HG03175 (cell line): ENCODE results near the gene PECR.

Experiments
- ATAC-seq: cut with Tn5 transposase; IDR thresholded peaks from one replicate; pipeline ENCODE4 v1.9.1; 2021; ENCODE audit warnings: mild to moderate bottlenecking, moderate library complexity; ENCODE audit not compliant: unreplicated experiment

PECR gene

GRCh38 chr2:216072473-216072872 is 9.1 kb downstream of the PECR start:
- ATAC-seq = no peak

GRCh38 chr2:216071111-216071851 is 10.3 kb downstream of the PECR start:
- ATAC-seq = no peak

DNA sequence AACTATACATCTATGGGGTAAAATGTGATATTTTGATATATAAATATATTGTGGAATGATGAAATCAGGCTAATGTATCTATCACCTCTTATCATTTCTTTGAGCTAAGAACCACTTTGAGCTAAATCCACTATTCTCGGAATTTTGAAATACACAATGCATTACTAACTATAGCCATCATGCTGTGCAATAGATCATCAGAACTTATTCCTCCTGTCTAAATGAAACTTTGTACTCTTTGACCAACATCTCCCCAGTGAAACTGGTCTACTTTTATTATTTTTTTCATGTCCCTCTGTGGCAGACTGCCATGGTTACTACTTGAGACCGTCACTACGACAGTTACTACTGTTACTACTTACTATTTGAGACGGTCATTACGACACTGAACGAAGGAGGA is 11.4 kb downstream of the PECR start:
- ATAC-seq = no peak

DNA sequence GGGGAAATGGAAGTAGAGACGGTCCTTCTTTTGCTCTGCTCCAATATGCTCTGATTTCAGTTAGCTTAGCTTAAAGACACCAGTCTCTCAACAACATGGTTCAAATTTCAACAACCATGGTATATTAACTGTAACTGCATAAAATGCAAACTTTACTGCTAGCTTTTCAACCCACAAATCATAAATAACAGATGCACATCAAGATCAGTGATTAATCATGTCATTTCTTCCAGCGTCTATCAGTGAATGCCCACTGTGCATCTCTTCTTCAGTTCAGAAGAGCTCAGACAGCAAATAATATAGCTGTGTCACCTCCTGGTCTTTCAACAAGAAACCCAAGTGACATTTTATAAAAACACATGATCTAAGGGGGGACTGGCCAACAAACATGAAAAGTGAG is 12.6 kb downstream of the PECR start:
- no peak for ATAC-seq

- no peak for ATAC-seq
Measured at GRCh38 chr2:216066230-216066629, 15.4 kb downstream of the PECR start.

GRCh38 chr2:216064665-216065064 is 16.9 kb downstream of the PECR start:
- ATAC-seq = no peak

GRCh38 chr2:216064014-216064630 is 17.5 kb downstream of the PECR start:
- ATAC-seq = no peak

DNA sequence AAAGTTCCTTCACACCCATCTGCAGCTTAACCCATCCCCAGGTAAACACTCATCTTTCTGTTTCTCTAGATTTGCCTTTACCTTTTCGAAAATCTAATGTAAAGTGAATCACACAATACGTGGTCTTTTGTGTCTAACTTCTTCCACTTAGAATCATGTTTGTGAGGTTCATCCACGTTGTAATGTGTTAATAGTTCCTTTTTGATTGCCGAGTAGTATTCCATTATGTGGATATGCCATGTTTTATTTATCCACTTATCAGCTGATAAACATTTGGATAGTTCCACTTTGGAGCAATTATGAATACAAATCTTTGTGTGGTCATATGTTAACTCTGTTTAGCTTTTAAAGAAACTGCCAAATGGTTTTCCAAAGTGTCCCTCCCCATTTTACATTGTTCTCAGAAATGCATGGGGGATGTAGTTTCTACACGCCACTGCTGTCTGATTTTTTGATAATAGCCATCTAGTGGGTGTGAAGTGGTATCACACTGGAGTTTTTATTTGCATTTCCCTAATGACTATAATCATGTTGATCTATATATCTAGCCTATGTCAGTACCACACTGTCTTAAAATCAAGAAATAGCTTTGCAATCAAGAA is 22.3 kb downstream of the PECR start:
- no peak for ATAC-seq

DNA sequence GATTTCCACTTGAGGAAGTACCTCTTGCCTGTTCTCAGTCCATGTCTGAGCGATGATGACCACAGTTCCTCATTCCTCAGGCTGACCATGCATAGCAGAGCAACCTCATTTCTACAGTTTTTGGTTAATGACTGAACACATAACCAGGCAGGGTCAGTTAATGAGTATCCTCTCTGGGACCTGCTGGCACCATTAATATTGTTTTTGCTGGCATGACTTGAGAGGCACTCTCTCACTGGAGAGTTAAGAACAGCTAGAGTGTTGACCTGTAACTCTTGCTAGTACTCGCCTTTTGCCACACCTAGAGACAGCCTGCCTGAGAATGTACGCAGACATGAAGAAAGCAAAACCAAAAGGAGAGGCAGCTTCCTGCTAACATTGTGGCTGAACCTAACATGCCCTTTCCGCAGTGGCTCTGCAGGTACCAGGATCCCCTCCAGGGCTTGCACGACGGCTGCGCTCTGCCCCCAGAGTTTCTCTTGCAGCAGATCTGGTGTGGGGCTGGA is 23.9 kb downstream of the PECR start:
- ATAC-seq = peak; percentile 82

GRCh38 chr2:216056739-216057138 is 24.9 kb downstream of the PECR start:
- peak; percentile 45 for ATAC-seq

DNA sequence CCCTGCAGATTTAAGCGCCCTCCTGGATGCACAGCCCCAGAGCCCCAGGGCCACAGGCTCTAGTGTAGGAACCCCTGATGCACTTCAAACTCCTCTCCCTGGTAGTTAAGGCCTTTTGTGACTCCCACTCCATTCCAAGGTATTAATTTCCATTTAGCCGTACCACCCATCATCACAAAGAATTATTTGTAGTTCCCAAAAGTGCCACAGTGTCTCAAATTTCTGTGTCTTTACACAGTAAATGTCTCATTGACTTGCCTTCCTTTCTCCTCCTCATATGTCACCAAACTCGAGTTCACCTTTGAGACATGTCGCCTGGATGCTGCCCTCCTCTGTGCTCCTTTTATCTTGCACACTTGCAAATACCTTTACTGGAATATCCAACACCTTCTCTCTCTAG is 25.9 kb downstream of the PECR start:
- ATAC-seq = no peak

- no peak for ATAC-seq
Measured at GRCh38 chr2:216052420-216052819, 29.2 kb downstream of the PECR start.

GRCh38 chr2:216051350-216051749 is 30.3 kb downstream of the PECR start:
- no peak for ATAC-seq

- ATAC-seq = no peak
Measured at GRCh38 chr2:216049452-216049851, 32.2 kb downstream of the PECR start.

- no peak for ATAC-seq
Measured at GRCh38 chr2:216047397-216047796, 34.2 kb downstream of the PECR start.

DNA sequence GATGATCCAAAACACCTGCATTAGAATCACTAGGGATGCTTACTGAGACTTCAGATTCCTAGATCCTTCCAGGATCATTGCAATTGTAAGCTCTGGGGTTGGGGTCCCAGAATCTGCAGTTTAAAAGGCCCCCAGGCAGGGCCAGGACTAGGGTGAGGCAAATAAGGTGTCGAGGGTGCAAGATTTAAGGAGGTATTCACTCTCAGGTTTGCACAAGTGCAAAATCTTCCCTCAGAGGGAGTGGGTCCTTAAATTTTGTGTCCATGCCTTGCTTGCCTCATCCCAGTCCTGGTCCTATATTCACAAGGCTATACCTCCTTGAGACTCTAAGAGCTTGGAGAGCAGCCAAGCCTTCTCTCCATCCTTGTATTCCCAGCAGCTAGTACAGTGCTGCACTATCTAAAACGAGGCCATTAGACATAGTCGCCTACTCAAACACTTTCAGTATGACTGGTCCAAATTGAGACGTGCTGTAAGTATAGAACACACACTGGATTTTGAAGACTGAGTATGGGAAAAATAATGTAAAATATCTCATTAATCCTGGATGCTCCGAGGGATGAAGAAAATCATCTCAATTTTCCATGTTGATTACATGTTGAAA is 36.6 kb downstream of the PECR start:
- ATAC-seq = peak; percentile 90

GRCh38 chr2:216043949-216044348 is 37.7 kb downstream of the PECR start:
- ATAC-seq = no peak

DNA sequence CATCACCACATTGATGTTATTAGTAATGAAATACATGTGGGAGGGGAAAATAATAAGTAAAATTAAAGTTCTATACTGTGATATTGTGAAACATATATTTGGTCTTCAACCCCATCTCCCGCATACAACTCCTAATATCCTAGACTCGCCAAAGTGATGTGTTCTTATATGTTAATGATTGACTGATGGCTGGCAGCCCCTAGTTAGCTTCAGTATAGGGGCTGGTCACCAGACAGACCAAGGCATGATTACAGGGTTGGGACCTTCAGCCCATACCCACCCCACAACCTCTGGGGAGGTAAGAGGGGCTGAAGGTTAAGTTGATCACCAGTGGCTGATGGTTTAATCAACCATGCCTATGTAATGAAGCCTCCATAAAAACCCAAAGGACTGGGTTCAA is 40.2 kb downstream of the PECR start:
- no peak for ATAC-seq

DNA sequence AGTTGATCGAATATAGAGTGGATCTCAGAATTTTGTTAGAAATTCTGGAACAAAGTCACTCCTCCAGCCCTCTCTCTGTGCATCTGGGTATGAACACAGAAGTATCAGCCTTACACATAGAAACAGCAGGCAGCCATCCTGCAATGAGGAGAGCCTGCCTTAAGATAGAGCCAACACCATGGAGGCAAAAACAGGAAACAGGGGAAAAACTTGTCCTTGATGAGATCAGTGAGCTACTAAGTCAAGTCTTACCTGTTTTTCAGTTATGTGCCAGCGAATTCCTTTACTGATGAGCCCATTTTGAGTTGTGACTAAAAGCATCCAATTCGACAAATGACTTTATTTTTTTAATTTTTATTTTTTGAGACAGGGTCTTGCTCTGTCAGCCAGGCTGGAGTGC is 41.7 kb downstream of the PECR start:
- ATAC-seq = no peak

GRCh38 chr2:216034065-216034464 is 47.5 kb downstream of the PECR start:
- peak; percentile 45 for ATAC-seq

DNA sequence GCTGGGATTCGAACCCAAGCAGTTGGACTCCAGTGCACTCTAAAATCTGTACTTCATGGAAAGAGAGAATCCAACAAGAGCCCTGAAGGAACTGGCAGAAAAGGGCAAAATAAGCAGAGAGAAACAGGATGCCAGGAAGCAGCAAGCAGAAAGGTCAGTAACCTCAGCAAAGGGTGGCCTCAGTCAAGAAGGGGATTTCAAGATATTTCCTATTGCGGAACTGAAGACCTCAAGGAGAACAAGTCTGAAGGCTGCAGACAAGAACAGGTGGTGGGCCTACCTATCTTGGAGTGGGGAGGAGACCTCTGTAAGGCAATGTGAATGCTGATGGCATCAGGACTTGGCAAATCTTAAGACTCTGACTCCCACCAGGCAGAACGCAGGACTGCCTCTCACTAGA is 48.2 kb downstream of the PECR start:
- ATAC-seq = no peak
